HCEC 1CT (cell line): ENCODE data around the gene HLCS.

Experiments
- DNase-seq: peaks from one replicate; pipeline ENCODE4 v3.0.0-alpha.2; 2017

HLCS gene

DNA sequence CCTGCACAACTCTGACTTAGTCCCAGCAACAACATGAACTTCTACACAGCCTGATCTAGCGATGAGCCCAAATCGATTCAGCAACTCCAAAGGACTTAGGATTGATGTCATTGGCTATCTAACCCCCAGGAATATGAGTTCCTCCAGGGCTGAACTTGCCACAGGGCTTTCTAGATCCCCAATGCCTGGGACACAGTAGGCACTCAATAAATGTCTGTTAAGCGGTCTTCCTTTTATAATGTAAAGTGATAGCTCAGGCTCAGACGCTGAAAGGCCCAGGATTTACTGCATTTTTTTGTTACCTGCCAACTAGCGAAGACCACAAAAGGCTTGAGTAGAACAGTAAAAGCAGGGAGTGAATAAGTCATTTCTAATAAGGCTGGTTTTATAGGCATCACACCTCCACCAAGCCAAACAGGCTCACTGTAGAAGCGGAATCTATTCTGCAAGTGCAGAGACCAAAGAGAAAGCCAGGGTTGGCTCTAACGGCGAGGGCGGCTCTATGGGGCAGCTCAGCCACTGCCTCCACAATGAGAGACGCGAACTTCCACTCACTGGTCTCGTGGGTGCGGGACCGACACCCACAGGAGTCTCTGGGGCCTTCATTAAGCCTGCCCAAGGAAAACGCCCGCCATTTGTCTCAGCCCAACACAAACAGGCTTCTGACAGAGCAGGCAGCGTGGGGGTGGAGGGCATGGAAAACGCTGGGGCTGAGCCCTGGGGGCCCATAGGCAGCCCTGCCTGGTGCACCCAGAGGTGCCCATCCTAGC lies 52.0 kb downstream of the HLCS start:
- no peak for DNase-seq

DNA sequence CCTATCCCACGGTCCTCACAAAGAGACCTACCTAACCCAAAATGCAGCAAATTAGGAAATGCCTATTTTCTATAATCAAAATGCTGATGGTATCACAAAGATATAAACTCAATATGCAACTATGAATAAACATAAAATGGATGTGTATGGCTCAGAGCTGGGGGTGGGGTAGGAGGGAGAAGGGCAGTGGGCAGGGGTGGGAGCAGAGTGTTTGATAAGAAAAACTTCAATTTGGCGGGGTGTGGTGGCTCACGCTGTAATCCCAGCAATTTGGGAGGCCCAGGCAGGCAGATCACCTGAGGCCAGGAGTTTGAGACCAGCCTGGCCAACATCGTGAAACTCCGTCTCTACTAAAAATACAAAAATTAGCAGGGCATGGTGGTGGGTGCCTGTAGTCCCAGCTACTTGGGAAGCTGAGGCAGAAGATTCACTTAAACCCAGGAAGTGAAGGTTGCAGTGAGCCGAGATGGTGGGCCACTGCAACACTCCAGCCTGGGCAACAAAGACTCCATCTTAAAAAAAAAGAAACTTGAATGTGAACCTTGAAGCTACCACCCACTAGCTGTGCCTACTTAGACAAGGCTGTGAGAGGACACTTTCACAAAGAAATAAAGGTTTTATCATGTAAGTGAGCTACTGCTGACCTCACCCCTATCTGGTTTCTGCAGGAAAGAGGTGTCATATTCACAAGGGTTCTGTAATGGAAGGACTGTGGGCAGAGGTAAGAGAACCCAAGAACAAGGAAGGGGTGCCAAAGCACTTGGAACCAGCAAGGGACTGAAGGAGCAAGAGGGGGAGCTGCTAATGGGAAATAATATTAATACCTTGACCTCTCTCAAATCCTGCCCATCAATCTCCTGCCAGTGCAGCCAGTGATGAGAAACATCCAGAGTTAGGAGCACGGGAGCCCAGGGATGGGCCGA lies 53.0 kb downstream of the HLCS start:
- no peak for DNase-seq

DNA sequence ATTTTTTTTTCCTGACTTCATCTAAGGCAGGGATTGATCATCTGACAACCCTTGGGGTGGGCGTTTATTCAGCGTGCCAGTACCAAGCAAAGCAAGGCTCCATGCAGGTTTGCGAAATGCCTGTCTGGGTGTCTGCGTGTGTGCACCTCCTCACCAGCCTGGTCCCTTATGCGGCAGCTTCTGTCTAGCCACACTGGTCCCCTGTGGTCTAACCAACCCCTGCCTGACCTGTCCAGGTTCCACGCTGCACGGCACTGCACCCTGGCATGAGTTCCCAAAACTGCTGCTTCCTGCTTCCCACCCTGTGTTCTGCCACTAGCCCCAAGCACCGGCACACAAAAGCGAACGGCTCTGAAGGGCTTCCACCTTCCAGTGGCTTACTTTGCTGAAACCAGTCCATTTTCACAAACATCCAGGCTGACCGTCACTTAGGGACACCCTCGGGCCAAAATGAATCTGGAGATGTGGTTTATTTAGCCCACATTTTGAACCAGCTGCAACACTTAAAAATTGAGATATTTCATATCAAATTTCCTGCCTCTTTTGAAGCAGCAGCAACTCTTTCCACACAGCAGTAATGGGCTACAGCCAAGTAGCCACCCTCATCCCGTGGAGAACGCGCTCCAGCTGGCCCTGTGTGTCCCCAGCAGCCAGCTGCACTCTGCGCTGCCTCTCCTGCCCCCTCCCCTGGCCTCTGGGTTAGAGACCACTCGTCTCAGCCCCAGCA lies 55.7 kb downstream of the HLCS start:
- DNase-seq: no peak

DNA sequence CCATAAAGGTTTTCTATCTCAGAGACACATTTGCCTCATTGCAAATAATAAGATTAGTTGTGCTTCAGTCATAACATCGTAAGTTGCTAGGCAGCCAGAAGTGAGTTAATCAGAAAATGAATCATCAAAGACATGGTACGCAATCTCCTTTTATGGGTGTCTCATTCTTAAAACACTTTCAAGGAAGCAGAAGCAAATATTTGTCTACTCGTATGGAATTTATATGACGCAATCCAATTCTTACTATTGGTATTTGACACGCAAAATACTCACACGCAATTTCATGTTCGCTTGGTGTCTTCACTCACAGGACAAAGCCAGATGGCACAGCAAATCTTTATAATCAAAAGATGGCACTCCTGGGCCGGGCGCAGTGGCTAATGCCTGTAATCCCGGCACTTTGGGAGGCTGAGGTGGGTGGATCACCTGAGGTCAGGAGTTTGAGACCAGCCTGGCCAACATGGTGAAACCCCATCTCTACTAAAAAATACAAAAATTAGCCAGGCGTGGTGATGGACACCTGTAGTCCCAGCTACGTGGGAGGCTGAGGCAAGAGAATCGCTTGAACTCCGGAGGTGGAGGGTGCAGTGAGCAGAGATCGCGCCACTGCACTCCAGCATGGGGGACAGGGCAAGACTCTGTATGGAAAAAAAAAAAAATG lies 56.4 kb downstream of the HLCS start:
- peak; percentile 99 for DNase-seq

DNA sequence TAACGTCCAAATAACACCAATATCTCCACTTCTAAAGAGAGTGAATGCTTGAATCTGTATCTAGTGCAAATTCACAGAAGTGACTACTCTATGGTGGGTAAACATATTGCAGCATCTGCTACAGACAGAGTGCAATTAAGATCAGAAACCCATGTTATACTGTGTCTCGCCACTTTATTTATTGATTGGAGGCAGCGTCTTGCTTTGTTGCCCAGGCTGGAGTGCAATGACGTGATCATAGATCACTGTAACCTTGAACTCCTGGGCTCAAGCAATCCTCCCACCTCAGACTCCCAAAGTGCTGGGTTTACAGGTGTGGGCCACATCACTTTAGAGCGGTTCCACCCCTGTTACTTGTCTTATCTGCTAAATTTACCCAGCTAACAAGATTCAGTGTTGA lies 57.0 kb downstream of the HLCS start:
- no peak for DNase-seq

DNA sequence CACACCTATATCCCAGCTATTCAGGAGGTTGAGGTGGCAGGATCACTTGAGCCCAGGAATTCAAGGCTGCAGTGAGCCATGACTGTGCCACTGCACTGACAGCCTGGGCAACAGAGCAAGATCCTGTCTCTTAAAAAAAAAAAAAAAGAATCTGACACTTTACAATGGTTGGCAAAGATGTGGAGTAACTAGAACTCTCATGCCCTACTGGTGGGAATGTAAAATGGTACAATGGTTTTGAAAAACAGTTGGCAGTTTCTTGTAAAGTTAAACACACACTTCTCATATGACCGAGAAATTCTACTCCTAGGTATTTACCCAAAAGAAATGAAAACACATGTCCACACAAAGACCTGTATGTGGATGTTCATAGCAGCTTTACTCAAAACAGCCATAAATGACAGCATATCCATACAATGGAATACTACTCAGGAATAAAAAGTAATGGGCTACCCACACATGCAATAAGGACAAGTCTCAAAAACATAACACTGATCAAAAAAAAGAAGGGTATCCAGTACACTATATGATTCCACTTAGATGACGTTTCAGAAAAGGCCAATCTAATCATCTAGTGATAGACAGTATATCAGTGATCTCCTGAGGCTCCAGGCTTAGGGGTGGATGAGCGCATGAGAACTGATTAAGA lies 58.1 kb downstream of the HLCS start:
- DNase-seq: peak; percentile 21

DNA sequence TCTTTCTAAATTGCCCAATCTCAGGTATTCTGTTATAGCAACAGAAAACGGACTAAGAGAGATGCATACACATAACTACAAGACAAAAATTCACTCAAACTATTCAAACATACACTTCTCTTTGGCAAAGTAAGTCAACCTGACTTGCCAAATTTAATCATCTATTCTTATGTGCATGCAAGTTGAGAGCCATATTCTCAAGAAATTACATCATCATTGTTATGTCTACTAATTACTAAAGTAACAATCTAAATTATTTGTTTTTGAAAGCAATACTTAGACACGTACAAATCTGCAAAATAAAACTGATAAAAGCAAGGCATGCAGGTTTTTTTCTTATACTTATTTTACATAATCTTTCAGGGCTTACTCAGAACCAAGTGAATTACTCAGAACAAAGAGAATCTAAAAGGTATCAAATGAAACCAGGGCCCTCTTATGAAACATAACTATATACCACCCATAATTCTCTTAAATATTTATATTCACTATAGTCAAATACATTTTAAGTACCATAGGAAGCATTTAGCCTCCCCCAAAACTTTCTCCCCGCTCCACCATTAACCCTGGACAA lies 62.3 kb downstream of the HLCS start:
- DNase-seq: no peak

DNA sequence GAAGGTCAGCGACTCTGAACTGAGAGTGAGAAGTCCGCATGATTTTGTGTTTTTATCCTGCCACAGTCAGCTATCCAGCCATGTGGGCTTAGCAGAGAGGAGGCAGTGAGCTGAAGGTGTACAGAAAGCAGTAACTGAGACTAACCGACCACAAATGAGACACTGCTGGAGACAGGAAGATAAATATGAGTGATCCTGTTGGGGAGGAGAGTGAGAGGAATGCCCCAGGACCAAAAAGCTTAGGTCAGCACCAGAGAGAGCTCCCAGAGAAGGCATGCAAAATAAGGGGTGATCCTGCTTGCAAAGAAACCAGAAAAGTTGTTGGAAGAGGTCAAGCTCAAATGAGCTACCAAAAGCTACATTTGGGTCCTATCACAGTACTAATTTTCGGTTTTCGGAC lies 63.7 kb downstream of the HLCS start:
- no peak for DNase-seq

DNA sequence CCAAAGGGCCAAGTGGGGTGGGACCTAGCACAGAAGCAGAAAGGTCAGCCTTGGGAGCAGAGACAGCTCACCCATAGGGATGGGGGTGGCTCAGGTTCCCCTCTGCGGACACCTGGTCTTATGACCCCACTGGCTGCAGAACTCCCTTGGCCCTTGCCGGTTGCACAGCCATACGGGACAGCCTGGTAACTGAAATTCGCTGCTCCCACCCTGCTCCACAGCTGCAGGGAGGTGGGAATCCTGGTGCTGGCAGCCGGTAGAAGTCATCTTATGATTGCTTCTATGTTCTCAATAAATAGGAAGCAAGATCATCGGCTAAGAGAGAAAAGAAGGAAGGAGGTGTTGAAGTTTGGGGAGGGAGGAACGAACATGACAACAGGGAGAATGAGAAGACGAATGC lies 64.1 kb downstream of the HLCS start:
- DNase-seq: no peak

DNA sequence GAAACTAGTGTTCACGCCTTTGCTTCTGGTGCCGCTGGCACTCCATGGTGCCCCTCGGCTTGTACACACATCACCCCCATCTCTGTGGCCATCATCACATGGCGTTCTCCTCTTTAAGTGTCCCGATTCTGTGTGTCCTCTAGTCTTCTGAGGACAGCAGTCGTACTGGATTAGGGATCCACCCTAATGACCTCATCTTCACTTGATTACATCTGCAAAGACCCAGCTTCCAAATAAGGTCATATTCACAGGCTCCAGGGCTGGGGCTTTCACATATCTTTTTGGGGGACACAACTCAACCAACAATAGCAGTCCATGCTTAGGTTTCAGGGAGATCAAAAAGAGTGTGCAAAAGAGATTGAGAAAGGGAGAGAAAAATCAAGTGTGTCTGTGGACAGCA lies 64.9 kb downstream of the HLCS start:
- DNase-seq: no peak

DNA sequence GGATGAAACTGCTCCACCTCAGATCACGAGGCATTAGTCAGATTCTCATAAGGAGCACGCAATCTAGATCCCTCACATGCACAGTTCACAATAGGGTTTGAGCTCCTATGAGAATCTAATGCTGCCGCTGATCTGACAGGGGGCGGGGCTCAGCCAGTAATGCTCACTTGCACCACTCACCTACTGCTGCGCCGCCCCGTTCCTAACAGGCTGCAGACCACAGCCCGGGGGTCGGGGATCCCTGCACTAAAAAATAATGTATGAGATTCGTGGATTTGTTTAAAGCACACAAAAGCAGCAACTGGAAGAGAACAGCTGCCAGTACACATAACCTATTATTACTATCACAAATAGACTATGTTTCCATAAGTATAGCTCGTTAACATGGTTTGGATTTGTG lies 72.9 kb downstream of the HLCS start:
- DNase-seq: no peak

DNA sequence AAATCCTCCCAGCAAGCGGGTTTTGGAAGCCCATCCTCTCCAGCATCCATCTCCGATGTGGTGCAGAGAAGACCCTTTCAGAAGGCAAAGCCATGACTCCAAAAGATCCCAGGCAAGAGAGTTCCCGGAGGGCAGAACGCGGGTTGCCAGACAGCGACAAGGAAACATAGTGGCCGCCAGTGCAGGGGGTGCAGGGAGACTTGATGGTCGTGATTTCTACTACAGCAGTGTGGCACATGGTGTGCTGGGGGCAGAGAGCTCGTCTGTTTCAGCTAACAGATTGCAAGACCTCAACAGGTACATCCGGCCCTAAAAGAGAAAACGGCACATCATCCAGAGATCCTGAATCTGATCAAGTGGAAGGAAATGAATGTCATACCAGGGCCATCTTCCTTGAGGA lies 74.3 kb downstream of the HLCS start:
- no peak for DNase-seq

DNA sequence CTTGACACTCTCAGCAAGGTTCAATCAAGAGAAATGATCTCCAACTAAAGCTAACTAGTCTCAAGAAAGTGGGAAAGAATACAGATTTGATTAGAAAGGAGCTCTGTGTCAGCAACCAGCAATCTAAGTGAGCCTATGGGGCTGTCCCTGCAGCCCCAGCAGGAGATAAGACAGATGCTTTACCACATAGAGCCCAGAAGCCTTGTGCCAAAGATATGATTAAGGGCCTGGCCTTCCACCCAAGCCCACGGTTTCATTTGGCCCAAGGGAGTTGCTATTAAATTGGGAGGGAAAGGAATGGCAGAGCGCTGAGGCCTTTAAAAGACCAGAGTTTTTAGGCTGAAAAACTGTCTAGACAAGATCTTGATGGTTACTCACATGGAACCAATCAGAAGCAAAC lies 74.8 kb downstream of the HLCS start:
- no peak for DNase-seq

DNA sequence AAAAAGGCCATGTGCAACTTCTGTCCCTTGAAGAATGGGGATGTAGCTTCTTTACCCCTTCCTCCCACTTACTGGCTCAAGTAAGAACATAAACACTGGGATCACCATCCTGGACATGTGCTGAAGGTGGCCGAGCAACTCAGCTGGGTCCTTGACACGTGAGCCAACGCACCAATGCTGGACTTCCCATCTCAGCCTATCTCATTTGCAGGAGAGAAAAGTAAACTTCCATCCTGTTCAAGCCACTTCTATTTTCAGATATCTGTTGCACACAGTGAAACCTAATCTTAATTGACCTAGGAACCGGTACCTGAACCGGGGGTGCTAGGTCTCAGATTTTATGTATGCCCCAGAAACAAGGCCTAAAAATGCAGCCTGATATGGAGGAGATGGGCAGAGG lies 75.3 kb downstream of the HLCS start:
- no peak for DNase-seq

DNA sequence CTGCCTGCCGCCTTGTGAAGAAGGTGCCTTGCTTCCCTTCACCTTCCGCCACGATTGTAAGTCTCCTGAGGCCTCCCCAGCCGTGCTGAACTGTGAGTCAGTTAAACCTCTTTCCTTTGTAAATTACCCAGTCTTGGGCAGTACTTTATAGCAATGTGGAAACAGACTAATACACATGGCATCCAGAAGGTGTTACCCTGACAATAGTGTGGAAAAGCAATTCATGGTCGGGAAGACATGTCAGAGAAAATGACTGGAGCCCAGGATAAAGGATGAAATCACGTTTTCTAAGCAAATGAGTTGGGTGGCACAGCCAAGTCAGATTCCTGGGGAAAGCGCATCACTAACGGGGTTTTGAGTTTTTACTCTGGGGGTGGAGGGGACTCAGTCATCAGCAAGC lies 76.4 kb downstream of the HLCS start:
- no peak for DNase-seq

DNA sequence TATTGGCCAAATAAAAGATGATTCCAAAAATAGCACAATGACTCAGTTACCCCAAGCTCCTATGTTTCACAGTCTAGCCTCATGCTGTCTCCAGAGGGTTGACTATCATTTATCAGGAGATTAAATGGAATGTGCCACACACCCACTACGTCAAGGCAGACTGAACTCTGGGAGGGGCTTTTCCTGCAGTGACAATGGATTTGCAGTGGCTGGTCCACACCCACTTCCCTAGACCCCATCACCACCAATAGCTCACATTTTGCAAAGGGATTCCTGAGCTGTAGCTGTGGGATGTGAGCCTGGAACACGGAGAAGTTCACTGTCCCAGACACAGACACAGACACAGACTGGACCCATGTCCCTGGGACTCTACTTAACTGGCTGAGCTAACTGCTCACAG lies 77.1 kb downstream of the HLCS start:
- DNase-seq: no peak

DNA sequence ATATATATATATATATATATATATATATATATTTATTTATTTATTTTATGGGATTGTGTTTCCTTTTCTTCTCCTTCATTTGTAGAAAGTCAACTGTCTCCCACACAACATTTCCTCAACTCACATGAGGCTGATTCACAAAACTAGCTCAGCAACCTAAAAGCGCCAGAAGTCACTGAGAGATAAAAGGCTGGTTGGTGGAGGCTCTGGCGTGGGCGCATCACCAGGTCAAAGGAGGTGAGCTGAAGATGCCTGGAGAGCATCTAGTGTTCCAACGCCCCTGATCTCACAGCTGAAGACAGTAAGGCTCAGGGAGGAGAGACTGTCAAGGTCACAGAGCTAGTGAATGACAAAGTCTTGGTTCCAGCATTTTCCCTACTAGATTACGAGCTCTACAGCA lies 78.0 kb downstream of the HLCS start:
- no peak for DNase-seq

DNA sequence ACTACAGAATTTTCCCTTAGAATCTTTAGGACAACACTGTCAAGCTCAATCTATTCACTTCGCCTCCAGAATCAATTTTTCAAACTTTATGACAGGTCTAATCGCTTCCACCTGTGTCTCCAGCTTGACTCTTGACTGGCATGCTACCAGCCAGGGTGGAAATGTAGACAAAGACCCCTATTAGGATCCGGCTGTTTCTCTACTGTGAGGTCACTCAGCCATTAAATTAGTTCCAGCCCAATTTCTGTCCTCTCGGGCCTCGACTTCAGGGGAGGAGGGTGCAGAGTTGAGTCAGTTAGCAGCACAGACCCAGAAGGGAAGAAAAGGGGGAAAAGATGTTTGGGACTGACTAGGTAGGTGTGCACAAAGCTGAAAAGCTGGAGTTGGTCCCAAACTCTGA lies 78.5 kb downstream of the HLCS start:
- no peak for DNase-seq

DNA sequence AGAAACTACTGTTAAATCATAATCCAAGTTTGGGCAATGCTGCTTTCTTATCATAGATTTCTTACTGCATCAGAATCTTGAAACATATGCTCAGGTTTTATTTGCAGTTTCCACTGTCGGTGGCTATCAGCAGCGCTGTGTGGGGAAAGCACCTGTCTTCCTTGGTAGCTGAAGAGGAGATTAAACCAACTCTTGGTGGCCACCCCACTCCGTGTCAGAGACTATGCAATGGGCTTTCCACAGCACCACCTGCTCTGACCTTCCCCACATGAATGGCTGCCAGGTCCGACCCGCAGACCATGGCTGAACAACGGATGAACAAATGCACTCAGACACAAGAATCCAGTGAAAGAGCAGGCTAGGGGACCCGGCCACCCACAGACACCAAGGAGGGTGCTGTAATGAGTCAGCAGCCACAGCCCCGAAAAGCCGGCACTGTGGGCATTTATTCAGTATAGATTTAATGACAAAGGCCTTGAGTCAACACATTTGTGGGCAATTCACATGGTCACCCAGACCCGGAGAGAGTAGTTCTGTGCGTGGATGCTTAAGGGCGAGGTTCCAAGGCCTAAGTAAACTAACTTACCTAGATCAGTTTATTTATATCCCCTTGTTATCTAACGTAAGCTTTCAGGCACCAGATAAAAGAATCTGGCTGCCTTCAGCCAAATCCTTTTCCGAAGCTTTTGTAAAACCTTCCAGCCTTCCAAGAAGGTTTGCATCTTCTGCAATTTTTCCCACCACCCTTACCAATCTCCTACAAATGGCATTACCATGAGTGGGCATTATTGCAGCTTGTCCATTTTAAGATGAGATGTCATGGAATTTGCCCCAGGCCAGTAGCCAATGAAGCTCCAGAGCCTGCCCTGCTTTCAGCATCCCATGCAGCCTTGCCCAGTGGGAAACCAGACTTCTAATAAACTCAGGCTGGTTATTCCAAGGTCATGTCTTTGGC lies 82.7 kb downstream of the HLCS start:
- no peak for DNase-seq

DNA sequence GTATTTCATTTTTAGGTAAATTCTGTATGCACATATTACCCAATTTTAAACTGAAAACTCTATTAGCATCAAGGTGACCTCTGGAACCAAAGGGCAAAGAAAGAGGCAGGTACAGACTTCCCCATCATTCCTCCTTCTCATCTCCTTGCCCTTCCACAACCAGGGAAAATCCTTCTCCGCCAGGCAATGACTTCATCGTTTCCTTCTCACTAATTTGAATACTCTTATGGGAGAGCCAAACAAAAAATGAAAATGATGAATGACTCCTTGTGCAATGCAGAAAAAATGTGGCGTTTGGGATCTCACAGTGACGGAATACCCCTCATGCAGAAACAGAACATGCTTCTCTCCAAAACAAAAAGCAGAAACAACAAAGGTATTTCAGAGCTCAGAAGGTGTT lies 83.7 kb downstream of the HLCS start:
- no peak for DNase-seq

DNA sequence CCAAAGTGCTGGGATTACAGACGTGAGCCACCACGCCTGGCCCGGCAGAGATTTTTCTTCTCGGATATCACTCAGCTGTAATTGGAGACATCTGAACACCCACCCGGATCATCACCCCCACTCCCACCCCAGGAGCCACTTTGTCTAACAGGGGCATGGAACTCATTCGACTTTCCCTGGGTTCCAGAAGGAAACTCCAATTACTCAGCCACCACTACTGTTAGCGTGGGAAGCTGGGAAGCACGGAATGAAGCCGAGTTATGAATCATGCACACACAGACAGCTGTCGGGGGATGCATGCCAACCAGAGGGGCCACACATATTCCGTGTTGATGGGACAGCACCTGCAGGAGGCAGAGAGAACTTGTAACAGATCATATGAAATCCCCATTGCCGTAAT lies 85.2 kb downstream of the HLCS start:
- no peak for DNase-seq
